NCI-H1436 treated with DMSO at 0.1 percent for 48 hours (cell line): ENCODE data around the gene CNR2.
"Not testable (repeated sequence)": the region's sequence is repeated elsewhere in the genome, so short reads cannot be mapped to it uniquely, and the experiment has no call there.

ENCODE experiments used
- DNase-seq: peaks from one replicate; lab custom pipeline; 2025; lab: John Stamatoyannopoulos, UW

Gene CNR2

GRCh38 chr1:23885222-23885621, 27.9 kb downstream of the CNR2 start:
- DNase-seq: no peak

- no peak for DNase-seq
Observed at GRCh38 chr1:23882746-23883145, 30.4 kb downstream of the CNR2 start.

- DNase-seq: no peak
Observed at GRCh38 chr1:23879809-23880208, 33.4 kb downstream of the CNR2 start.

- DNase-seq: no peak
Observed at GRCh38 chr1:23878668-23879067, 34.5 kb downstream of the CNR2 start.

GRCh38 chr1:23875382-23875781, 37.8 kb downstream of the CNR2 start:
- DNase-seq: no peak

- no peak for DNase-seq
Observed at GRCh38 chr1:23872421-23872820, 40.7 kb downstream of the CNR2 start.

DNA sequence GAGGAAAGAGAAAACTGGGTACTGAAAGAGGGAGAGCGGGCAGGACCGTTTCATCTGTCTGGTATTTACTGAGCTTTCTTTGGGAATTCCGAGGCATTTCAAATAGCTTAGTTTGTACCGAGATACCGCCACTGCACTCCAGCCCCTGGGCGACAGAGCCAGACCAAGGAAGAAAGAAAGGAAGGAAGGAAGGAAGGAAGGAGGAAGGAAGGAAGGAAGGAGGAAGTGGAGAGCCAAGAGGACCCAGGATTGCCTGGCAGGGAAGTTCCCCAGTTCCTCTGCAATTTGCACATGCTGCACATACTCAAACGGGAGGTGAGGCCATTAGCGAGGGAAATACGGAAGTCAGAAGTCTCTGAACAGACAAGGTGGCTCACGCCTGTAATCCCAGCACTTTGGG, 44.1 kb downstream of the CNR2 start:
- DNase-seq: no peak

DNA sequence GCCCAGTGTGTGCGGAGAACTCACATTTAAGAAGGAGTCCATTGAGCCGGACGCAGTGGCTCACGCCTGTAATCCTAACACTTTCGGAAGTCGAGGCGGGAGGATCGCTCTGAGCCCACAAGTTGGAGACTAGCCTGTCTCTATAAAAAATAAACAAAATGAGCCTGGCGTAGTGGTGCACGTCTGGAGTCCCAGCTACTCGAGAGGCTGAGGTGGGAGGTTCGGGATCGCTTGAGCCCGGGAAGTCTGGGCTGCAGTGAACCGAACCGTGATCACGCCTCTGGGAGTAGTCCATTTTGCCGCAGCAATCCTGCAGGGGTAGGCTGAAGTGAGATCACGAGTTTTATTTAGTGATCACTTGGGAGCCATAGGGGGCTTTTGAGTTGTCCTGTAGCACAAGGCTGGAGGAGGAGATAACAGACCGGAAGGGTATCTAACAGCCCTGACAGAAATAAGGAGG, 44.6 kb downstream of the CNR2 start:
- no peak for DNase-seq

- peak; percentile 83 for DNase-seq
Observed at GRCh38 chr1:23867895-23868556, 45.1 kb downstream of the CNR2 start, which contains the start of gene FUCA1. FUCA1 (minus strand) TSS chr1:23868290; CDS start chr1:23868286, 4 bp downstream.

DNA sequence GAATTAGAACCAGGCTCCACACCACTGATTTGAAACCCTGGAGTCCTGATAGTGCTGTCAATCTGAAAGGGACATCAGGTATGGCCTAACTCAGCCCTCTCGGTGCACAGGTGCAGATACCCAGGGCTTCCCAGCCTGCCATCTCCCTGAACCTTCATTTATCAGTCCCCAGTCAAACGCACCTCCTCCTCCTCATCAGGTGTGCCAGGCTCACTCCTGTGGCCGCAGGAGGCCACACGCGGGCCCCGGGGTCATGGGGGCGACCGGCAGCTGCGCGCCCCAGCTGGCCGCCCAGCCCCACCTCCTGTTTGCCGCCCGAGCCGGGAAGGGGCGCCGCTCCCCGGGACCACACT, 45.6 kb downstream of the CNR2 start:
- DNase-seq: no peak

DNA sequence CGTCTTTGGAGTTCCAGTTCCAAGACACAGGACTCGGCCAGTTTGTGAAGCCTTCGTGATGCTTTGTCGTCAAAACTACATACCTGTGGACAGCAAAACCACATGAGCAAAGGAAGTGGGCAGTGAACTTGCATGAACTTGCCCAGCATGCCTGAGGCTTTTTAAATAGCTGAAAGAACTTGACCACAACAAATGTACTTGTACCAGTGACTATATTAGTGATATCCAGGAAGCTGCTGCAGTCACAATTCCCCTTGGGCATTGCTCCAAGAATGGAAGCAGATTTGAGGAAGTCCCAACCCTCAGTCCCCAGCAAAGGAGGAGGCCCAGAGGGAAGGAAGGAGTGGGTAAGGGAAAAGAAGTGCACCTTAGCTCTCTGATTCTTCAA, 47.6 kb downstream of the CNR2 start:
- no peak for DNase-seq

DNA sequence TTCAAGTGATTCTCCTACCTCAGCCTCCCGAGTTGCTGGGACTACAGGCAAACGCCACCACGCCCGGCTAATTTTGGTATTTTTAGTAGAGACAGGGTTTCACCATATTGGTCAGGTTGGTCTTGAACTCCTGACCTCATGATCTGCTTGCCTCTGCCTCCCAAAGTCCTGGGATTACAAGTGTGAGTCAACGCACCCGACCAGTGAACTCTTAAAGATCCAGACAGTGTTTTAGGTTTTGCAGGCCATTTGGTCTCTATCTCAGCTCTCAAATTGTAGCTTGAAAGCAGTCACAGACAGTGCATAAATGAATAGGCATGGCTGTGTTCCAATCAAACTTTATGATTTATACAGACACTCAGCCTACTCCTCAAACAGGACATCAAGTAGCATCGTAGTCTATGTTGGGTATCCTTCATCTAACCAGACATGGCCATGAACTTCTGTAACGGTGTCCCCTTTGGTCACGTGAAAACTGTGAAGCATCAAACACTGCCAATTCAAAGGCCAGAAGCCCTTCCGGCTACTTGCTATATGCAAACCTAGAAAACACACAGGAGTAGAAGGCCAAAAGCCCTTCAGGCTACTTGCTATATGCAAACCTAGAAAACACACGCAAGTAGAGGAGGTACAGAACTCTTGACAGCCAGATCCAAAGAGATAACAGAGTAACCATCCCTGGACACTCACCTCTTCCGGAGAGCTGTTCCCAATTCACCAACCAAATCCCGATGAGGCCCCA, 48.2 kb downstream of the CNR2 start:
- DNase-seq: no peak

- DNase-seq: no peak
Observed at GRCh38 chr1:23862640-23863039, 50.5 kb downstream of the CNR2 start.

DNA sequence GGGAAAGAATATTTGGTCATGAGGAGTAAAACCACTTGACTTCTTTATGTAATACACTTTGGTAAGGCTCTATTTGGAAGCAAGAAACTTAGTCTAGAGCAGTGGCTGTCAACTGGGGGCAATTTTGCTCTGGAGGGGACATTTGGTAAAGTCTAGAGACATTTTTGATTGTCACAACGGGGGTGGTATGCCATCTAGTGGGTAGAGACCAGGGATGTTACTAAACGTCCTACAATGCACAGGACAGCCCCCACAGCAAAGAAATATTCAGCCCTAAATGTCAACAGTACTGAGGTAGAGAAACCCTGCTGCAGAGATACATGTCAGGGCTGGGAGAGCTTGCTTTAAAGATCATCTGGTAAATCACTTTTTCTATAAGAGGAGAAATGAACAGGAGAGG, 58.6 kb downstream of the CNR2 start:
- no peak for DNase-seq

GRCh38 chr1:23853124-23853523, 60.0 kb downstream of the CNR2 start:
- not testable (repeated sequence) for DNase-seq

GRCh38 chr1:23851406-23851805, 61.8 kb downstream of the CNR2 start:
- not testable (repeated sequence) for DNase-seq

DNA sequence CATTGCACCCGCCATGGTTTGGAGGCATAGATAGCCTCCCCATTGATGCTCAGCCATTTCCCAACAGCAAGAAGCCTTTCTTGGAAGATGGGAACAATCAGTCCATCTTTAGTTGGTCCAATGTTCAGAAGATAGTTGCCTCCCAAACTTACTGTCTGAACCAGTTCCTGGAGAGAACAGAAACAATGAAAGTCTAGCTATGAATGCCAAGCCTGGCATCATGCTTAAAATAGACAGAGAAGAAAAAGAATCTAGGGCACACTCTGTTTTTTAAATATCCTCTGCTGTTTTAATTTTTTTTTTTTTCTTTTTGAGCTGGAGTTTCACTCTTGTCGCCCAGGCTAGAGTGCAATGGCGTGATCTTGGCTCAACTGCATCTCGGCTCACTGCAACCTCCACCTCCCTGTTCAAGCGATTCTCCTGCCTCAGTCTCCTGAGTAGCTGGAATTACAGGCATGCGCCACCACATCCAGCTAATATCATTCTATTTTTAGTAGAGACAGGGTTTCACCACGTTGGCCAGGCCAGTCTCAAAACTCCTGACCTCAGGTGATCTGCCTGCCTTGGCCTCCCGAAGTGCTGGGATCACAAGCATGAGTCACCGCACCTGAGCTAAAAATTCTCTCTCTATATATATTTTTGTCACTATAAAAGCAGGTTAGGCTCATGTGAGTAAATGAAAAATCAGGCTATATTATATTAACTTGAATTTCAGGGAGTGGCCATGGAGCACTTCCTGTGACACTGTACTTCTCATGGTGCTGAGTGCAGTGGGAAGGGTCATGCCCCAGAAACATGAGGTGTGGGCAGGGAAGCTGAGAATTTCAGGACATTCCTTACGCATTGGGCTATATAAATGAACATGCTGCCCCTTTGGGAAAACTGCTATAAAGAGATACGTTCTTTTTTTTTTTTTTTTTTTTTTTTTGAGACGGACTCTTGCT, 64.2 kb downstream of the CNR2 start:
- no peak for DNase-seq

DNA sequence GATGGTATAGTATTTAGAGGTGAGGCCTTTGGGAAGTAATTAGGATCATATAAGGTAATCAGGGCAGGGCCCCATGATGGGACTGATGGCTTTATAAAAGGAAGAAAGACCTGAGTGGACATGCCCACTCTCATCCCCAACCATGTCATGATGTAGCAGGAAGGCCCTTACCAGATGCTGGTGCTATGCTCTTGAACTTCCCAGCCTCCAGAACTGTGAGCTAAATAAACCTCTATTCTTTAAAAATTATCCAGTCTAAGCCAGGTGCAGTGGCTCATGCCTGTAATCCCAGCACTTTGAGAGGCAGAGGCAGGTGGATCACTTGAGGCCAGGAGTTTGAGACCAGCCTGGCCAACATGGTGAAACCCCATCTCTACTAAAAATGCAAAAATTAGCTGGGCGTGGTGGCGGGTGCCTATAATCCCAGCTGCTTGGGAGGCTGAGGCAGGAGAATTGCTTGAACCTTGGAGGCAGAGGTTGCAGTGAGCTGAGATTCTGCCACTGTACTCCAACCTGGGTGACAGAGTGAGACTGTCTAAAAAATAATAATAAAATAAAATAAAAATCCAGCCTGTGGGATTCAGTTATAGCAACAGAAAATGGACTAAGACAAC, 65.6 kb downstream of the CNR2 start:
- not testable (repeated sequence) for DNase-seq

- DNase-seq: no peak
Observed at GRCh38 chr1:23845163-23845562, 68.0 kb downstream of the CNR2 start.

- no peak for DNase-seq
Observed at GRCh38 chr1:23843644-23844043, 69.5 kb downstream of the CNR2 start.

GRCh38 chr1:23838401-23838866, 74.7 kb downstream of the CNR2 start:
- DNase-seq: no peak

DNA sequence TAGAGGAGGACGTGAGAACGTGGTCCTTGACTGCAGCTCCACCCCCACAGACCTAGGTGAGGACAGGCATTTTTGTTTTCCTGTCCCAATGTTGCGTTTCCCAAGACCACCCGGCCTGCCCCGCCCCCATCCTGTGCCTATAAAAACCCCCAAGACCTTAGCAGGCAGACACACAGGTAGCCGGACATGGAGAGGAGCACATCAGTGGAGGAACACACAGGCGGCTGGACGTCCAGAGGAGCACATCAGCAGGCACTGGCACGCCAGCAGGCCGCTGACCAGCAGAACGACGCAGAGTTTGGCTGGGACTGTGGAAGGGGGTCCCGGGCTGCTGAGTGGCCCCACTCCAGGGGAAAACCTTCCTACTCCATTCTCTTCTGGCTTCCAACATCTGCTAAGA, 75.3 kb downstream of the CNR2 start:
- no peak for DNase-seq
